Activated CD4-positive, alpha-beta T cell treated with anti-CD3 and anti-CD28 coated beads, Interleukin-2, Interleukin-6, amounts not matched to agents 100 ng/mL and 50 ng/mL, durations not matched to agents 16 hours and 8 hours (primary cell): ENCODE results near the gene FFAR1.
"Not testable (repeated sequence)": the region's sequence is repeated elsewhere in the genome, so short reads cannot be mapped to it uniquely, and the experiment has no call there.

ENCODE experiments used
- DNase-seq: peaks from one replicate; pipeline ENCODE4 v3.0.0-alpha.2; 2020

FFAR1 gene

GRCh38 chr19:35363001-35363590 lies 15.4 kb downstream of the FFAR1 start:
- no peak for DNase-seq

- no peak for DNase-seq
Measured at GRCh38 chr19:35363711-35364425, 16.2 kb downstream of the FFAR1 start.

GRCh38 chr19:35365303-35365702 lies 17.6 kb downstream of the FFAR1 start:
- no peak for DNase-seq

- no peak for DNase-seq
Measured at GRCh38 chr19:35368378-35368777, 20.7 kb downstream of the FFAR1 start.

GRCh38 chr19:35369522-35369921 lies 21.8 kb downstream of the FFAR1 start:
- no peak for DNase-seq

GRCh38 chr19:35370722-35371121 lies 23.0 kb downstream of the FFAR1 start, which contains the start of gene GPR42:
Gene GPR42 (plus strand): TSS chr19:35371068. CDS start chr19:35371360, 292 bp downstream.
- no peak for DNase-seq

GRCh38 chr19:35373492-35373891 lies 25.8 kb downstream of the FFAR1 start:
- no peak for DNase-seq

- not testable (repeated sequence) for DNase-seq
Measured at GRCh38 chr19:35374031-35374430, 26.3 kb downstream of the FFAR1 start.

GRCh38 chr19:35375505-35376307 lies 28.0 kb downstream of the FFAR1 start:
- DNase-seq: no peak

GRCh38 chr19:35377656-35378055 lies 30.0 kb downstream of the FFAR1 start:
- DNase-seq: no peak

- DNase-seq: no peak
Measured at GRCh38 chr19:35378356-35378755, 30.7 kb downstream of the FFAR1 start.

- not testable (repeated sequence) for DNase-seq
Measured at GRCh38 chr19:35379545-35379944, 31.8 kb downstream of the FFAR1 start.

- DNase-seq: no peak
Measured at GRCh38 chr19:35379992-35380391, 32.3 kb downstream of the FFAR1 start.

- no peak for DNase-seq
Measured at GRCh38 chr19:35380450-35381124, 32.9 kb downstream of the FFAR1 start.

- no peak for DNase-seq
Measured at GRCh38 chr19:35381318-35381717, 33.6 kb downstream of the FFAR1 start.

GRCh38 chr19:35381926-35382325 lies 34.2 kb downstream of the FFAR1 start:
- DNase-seq: no peak

- no peak for DNase-seq
Measured at GRCh38 chr19:35383536-35383935, 35.8 kb downstream of the FFAR1 start.

- no peak for DNase-seq
Measured at GRCh38 chr19:35388277-35389054, 40.8 kb downstream of the FFAR1 start.

GRCh38 chr19:35389192-35389861 lies 41.6 kb downstream of the FFAR1 start:
- DNase-seq: no peak

GRCh38 chr19:35392742-35393715 lies 45.3 kb downstream of the FFAR1 start:
- DNase-seq: no peak
